ENCODE results near the gene KIAA0825. TPM values are rescaled to one million over a fixed set of nuclear protein-coding genes. Genes with fewer than 3 reads are reported as not detected.

Gene KIAA0825
- total RNA-seq, 6 experiments from 2014 or later = 1.3 to 2.8 (median 1.7) TPM

- H3K27ac Mint-ChIP-seq = no peak overlapping the region
- DNase-seq = no peak
Observed at GRCh38 chr5:94503677-94504076, 114.7 kb downstream of the KIAA0825 start.

GRCh38 chr5:94501365-94501764, 117.0 kb downstream of the KIAA0825 start:
- no peak for TF ChIP-seq CTCF (IDR thresholded peaks at IDR 0.05)
- no peaks in the 10 kb centered on the region for H3K4me1 Mint-ChIP-seq (ENCODE audit: low read depth)
- no peaks in the 10 kb centered on the region for H3K9me3 Mint-ChIP-seq
- H3K27me3 Mint-ChIP-seq (ENCODE audit: insufficient read depth) = peaks cover 2% of the 10 kb centered on the region; the same call in 1 of the 2 replicates
- H3K4me3 Mint-ChIP-seq = no peak overlapping the region
- no peak for DNase-seq
- H3K36me3 Mint-ChIP-seq (ENCODE audit: low read depth) = no peaks in the 10 kb centered on the region
- no peak overlapping the region for H3K27ac Mint-ChIP-seq

More at GRCh38 chr5:94503677-94504076, 114.7 kb downstream of the KIAA0825 start:
- TF ChIP-seq CTCF (IDR thresholded peaks at IDR 0.05) = no peak
- Mint-ChIP-seq H3K4me3 (no peak overlapping the region), H3K9me3 (no peaks in the 10 kb centered on the region), H3K4me1 (ENCODE audit: low read depth) (peaks cover 3% of the 10 kb centered on the region; the same call in 1 of the 2 replicates), H3K36me3 (ENCODE audit: low read depth) (no peaks in the 10 kb centered on the region), H3K27me3 (ENCODE audit: insufficient read depth) (peaks cover 2% of the 10 kb centered on the region; the same call in 1 of the 2 replicates)

- no peak overlapping the region for H3K27ac Mint-ChIP-seq
- H3K27me3 Mint-ChIP-seq (ENCODE audit: insufficient read depth) = peaks cover 2% of the 10 kb centered on the region; the same call in 1 of the 2 replicates
- H3K36me3 Mint-ChIP-seq (ENCODE audit: low read depth) = no peaks in the 10 kb centered on the region
- H3K4me3 Mint-ChIP-seq = no peak overlapping the region
- no peak for TF ChIP-seq CTCF (IDR thresholded peaks at IDR 0.05)
- DNase-seq = no peak
- no peaks in the 10 kb centered on the region for H3K4me1 Mint-ChIP-seq (ENCODE audit: low read depth)
- no peaks in the 10 kb centered on the region for H3K9me3 Mint-ChIP-seq
Observed at GRCh38 chr5:94499806-94500205, 118.6 kb downstream of the KIAA0825 start.

- no peak for DNase-seq
- Mint-ChIP-seq H3K4me1 (ENCODE audit: low read depth) (no peaks in the 10 kb centered on the region), H3K36me3 (ENCODE audit: low read depth) (no peaks in the 10 kb centered on the region), H3K27me3 (ENCODE audit: insufficient read depth) (no peaks in the 10 kb centered on the region), H3K27ac (no peak overlapping the region), H3K4me3 (no peak overlapping the region), H3K9me3 (no peaks in the 10 kb centered on the region)
- no peak for TF ChIP-seq CTCF (IDR thresholded peaks at IDR 0.05)
Observed at GRCh38 chr5:94498199-94498598, 120.2 kb downstream of the KIAA0825 start.

DNA sequence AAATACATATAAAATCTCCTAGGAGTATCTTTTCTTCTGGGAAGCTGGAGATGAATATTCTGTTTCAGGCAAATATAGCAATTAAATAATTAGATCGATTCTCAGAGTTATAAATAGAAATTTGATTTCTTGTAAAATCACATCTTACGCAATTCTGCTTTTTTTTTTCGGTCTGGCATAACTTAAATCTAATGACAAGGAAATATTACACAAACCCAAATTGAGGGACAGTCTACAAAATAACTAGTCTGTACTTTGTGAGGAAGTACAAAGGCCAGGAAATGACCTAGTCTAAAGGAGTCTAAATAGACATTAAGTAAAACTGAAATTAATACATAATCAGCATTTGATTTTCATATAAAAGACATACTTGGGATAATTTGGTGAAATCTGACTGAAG, 133.3 kb downstream of the KIAA0825 start:
- Mint-ChIP-seq H3K27me3 (ENCODE audit: insufficient read depth) (peaks cover 2% of the 10 kb centered on the region; the same call in 1 of the 2 replicates), H3K36me3 (ENCODE audit: low read depth) (no peaks in the 10 kb centered on the region), H3K27ac (no peak overlapping the region), H3K9me3 (no peaks in the 10 kb centered on the region), H3K4me1 (ENCODE audit: low read depth) (no peaks in the 10 kb centered on the region), H3K4me3 (no peak overlapping the region)
- no peak for TF ChIP-seq CTCF (IDR thresholded peaks at IDR 0.05)
- no peak for DNase-seq

GRCh38 chr5:94481059-94481458, 137.3 kb downstream of the KIAA0825 start:
- H3K4me1 Mint-ChIP-seq (ENCODE audit: low read depth) = no peaks in the 10 kb centered on the region
- TF ChIP-seq CTCF (IDR thresholded peaks at IDR 0.05) = no peak
- H3K27ac Mint-ChIP-seq = no peak overlapping the region
- DNase-seq = no peak
- no peaks in the 10 kb centered on the region for H3K9me3 Mint-ChIP-seq
- no peaks in the 10 kb centered on the region for H3K36me3 Mint-ChIP-seq (ENCODE audit: low read depth)
- H3K4me3 Mint-ChIP-seq = no peak overlapping the region
- H3K27me3 Mint-ChIP-seq (ENCODE audit: insufficient read depth) = no peaks in the 10 kb centered on the region
